HT-29 (cell line): ENCODE results near the gene PTPRN2. TPM values are rescaled to one million over a fixed set of nuclear protein-coding genes. Genes with fewer than 3 reads are reported as not detected.
"Not testable (repeated sequence)": the region's sequence is repeated elsewhere in the genome, so short reads cannot be mapped to it uniquely, and the experiment has no call there.

Source experiments
- DNase-seq: peaks from one replicate; pipeline ENCODE4 v3.0.0-alpha.2; 2015; ENCODE audit warnings: low spot score
- total RNA-seq: library from RNA; depleted of rRNA; stranded (reverse); fragments of >200 nt; shearing (Covaris generic); gene quantifications from 2 replicates; pipeline ENCODE4 v1.2.3, GENCODE V29; 2014

The PTPRN2 gene
- total RNA-seq, 1 experiment from 2014 or later = 1.7 TPM

DNA sequence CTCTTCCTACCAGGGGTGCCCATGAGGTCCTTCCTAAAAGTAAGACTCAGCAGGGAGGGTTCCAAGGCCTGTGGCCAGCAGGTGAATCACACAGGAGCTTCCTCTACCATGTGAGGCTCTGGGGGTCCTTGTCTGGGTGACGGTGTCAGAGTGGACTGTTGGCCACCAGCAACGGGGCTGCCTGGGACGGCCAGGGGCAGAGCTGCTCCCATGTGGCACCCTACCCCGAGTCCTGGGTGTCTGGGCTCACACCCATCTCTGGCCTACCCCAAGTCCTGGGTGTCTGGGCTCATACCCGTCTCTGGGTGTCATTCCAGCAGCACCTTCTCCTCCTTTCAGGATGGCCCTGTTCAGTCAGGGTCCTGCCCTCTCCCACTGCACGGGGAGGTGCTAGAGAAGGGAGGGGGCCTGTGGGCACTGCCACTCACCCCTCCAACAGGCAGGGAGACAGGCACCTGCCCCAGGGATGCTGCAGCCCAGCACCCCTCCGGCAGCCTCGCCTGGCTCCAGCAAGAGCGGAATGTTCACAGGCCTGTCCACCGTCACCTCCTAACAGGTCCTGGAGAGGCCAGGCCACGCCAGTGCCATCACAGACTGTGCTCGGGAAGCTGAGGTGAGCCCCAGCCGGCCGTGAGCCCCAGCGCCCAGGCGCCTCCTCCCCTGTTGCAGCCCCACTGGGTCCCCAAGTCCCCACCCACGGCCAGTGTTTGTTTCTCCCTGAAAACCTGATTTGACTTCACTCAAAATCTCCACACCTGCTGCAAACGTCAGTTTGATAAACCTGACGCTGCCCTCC is 143.7 kb downstream of the PTPRN2 start:
- DNase-seq = no peak

DNA sequence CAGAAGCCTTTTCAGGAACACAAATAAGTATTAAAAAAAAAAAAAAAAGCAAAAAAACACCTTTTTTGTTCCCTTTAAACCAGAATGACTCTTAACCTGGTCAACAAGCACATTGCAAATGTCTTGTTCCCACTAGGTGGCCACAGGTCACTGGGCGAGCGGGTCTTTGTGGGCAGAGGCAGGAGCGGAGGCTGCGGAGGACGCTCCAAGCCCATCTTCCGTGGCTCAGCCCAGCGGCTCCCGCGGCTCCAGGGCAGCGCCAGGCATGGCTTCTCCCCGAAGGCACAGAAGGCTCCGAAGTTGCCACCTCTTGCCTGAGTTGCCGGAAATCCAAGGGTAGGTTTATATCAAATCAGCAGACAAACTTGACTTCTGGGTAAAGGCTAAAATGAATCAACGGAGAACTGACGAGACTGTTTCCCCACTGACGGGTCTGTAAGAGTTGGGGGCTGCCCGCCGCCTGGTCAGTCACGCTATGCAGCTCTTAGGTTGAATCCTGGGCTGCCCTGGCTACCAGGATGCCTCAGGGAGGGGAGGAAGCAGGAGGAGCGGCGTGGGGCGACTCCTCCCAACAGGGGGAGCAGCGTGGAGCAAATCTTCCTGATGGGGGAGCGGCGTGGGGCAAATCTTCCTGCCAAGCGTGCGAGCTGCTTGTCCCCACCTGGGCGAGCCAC is 144.5 kb downstream of the PTPRN2 start:
- DNase-seq = no peak

DNA sequence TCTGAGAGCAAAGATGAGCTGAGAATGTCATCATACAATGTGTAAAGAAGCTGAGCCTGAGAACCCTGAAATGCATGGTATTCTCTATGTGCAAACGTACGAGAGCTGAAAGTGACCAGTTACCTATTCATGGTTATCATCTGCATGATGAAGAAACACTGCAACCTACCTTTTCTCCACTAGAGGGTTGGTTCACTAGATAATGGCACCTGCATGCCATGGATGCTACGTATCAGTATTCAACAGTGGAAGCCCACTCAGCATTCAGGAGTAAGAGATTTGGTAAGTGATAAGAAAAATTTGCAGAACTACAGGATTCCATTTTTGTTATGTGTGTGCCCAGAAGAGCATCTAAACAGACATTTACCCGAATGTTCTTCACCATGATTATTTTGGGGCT is 145.4 kb downstream of the PTPRN2 start:
- DNase-seq = peak; percentile 56

DNA sequence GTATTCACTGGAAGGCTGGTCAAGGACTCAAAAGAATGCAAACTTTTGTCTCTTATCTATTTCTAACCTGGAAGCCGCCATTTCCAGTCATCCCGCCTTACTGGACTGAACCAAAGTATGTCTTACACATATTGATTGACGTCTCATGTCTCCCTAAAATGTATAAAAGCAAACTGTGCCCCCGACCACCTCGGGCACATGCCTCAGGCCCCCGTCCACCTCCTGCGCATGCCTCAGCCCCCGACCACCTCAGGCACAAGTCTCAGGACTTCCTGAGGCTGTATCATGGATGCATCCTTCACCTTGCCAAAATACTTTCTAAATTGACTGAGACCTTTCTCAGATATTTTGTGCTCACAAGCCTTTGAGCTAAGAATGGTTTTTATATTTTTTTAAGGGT is 148.6 kb downstream of the PTPRN2 start:
- DNase-seq = no peak

DNA sequence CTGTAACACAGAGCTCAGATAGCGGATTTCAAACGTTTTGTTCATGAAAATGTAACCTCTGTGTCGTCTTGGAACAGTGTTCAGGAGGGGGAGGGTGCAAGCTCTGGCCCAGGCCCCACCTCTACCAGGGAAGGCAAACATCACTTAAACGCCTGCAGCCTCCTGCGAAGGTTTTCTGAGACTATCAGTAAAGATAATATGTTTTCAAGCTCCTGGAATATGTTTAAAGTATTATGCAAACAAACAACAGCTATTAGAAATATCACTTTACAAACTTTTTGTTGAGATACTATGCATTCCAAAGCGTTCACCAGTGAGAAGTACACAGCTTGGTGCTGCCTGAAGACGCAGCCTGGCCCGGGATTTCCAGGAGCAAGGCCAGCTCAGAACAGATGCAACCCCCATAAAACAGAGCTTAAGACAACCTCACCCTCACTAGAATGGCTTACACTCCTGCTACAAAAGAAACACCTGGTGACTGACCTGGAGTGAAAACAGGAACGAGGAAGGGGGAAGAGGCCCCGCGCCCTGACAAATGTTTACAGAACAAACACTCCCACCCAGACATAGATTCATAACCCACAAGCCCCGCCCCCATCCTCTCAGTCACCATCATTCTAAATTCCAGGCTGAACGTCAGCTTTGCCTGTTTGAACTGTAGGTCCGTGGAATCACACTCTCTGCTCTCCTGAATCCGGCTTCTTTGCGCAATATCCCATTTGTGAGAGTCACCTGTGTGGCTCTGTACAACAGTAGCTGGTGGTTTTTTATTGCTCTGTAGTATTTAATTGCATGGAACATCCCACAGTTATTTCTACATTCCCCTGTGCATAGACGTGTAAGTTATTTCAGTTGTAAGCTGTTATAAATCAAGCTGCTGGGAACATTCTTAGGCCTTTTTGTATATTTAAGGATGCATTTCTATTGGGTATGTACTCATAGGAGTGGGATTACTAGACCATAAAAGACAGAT is 155.0 kb downstream of the PTPRN2 start:
- peak; percentile 89 for DNase-seq

DNA sequence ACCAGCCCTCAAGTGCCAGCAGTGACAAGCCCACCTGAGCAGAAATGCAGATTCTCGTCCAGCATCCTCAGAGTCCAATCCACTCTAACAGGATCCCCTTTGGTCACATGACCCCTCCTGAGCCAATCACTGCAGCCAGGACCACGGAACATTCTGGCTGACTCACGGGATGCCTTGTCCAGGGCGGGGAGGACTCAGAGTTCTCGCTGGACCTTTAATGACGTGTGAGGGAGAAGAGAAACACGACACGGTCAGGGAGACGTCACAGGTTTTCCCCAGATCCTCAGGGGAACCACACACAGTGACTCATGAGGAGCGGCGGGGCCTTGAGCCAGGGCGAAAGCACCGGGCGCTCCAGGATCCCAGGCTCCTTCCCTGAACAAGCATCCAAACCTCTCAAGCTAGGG is 155.7 kb downstream of the PTPRN2 start:
- DNase-seq = peak; percentile 83

DNA sequence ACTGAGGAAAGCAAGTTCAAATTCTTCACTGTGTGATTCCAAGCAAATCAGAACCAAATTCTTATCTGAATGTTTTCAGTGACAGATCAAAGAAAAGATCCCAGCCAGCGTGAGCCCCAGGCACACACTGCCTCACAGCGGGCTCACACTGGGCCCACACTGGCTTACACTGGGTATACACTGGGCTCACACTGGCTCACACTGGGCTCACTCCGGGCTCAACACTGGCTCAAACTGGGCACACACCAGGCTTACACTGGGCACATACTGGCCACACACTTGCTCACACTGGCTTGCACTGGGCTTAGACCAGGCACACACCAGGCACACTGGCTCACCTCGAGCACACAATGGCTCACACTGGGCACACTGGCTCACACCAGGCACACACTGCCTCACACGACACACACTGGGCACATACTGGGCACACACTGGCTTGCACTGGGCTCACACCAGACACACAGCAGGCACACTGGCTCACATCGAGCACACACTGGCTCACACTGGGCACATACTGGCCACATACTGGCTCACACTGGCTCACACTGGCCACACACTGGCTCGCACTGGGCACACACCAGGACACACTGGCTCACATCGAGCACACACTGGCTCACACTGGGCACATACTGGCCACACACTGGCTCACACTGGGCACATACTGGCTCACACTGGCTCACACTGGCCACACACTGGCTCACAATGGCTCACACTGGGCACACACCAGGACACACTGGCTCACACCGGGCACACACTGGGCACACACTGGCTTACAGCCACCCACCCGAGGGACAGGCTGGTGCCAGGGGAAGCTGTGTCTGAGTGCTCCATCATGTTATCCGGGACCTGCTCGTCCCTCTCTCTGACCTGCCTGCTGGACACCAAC is 156.3 kb downstream of the PTPRN2 start:
- no peak for DNase-seq

DNA sequence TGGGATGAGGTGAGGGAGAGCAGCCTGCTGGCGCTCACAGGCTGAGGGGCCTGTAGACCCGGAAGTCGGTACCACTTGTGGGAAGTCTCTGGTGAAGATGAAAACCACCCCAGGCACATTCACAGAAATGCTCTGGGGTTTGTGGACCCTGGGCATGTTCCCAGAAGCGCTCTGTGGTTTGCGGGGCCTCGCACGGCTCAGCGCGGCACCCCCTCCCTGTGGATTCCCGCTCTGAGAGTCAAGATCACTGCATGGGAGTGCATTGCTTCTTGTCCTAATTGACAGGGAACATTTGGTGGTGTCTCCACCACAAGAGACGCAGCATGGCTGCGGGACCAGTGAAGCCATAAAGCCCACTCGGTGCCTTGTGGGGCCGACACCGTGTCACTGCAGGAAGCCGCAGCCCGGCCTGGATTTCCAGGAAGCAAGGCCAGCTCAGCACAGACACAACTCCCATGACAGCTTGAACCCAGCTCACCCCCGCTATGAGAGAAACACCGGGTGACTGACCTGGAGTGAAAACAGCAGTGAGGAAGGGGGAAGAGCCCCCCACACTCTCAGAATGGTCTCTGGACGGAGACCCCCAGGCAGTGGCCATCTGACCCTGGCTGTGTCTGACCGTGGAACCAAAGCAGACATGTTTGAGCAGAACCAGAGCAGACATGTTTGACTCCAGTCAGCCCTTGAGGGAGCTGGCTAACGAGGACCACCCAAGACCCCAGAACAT is 157.2 kb downstream of the PTPRN2 start:
- DNase-seq = no peak

DNA sequence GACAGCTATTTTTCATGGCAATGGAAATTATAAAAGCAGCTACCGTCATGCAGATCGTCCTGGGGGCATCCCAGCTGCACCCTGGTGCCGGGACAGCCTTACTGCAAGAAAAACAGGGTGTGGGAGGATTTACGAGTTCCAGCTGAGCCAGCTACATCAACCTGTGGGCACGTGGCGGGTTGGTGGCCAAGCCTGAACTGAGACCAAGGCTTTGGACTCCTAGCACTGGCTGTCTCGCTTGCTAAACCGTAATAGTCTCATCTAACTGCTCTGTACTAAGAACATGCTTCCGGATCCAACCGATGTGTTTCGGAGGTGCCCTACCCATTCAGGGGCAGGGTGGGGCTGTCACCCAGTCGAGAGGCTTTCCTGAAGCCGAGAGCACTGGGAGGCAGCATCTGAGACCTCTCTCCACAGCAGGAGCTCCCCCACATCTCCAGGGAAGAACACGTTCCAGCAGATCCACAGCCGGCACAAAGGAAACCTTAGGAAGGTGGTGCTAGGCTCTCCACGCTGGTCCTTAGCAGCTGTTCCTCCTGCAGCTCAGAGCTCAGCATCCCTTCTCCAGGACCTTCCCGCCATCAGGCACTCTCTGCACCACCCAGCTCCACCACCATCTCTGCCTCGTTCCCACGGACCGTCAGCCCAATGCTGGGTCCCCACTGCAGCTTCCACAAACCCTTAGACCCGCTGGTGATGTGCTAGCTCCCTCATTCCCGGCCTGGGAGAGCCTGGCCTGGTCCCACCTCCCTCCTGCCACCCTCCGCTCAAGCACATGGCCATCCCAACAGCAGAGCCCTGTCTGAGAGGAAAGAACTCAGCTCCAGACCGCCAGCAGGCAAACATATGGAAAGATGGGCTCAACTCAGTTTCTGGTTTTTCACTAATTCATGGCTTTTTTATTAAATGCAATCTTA is 158.5 kb downstream of the PTPRN2 start:
- no peak for DNase-seq

DNA sequence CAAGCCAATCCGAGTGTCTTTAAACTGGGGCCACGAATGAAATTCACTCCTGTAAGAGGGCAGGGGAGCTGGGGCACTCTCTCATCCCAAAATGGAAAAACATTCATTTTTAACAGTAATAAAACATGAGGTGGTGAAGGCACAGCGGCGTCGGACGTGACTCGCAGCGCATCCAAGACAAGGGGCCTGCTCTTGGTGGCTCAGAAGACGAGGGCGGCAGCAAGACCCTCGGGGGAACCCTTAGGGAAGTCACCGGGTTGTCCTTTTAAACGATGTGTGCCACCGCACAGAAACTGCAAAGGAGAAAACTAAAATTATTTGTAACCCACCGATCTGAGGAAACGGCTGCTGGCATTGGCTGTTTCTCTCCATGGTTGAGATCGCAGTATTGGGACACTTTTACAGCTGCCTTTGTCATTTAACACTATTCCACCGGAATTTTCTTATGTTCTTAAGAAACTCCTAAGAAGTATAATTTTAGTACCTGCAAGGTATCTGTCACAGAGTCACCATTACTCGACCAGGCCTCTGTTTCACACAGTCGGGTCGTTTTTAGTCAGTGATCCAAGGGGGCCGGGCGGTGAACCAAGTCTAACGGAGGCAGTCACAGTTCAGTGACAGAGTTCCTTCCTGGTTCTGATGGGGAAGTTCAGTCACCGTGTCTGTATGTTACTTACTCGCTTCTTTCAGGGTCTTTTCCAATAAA is 159.3 kb downstream of the PTPRN2 start:
- DNase-seq = no peak

DNA sequence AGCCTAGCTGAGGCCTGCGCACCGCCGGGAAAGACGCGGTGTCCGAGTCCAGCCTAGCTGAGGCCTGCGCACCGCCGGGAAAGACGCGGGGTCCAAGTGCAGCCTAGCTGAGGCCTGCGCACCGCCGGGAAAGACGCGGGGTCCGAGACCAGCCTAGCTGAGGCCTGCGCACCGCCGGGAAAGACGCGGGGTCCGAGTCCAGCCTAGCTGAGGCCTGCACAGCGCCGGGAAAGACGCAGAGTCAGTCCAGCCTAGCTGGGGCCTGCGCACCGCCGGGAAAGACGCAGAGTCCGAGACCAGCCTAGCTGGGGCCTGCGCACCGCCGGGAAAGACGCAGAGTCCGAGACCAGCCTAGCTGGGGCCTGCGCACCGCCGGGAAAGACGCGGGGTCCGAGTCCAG is 161.9 kb downstream of the PTPRN2 start:
- DNase-seq = not testable (repeated sequence)

DNA sequence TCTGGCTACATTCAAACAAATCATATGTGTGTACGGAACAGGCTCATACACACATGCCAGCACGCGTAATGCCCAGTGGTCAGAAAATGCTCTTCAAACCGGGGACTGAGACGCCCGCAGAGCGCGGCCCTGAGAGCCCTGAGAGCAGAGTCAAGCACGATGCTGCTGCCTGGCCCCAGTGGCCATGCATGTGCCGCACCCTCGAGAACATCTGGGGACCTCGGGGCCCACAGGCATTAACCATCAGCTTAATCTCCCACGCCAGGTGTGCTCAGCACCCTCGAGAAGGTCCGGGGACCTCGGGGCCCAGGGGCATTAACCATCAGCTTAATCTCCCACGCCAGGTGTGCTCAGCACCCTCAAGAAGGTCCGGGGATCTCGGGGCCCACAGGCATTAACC is 163.1 kb downstream of the PTPRN2 start:
- no peak for DNase-seq

DNA sequence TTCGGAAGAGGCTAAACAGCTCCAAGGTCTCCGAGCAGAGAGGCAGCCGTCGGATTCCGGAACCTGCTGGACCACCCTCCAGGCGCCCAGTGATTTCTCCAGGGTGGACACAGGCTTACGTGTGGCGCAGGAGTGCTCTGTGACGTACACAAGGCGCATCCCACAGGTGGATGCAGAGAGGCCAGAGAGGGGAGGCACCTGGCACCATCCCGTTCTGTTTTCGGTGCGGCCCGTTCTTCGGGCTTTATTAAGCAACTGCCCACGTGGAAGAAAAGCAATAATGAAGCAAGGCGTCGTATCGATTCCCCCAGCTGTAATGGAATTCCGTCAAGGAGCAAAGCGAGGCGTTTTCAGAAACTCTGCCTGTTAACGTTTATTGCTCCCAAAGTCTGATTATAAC is 163.6 kb downstream of the PTPRN2 start:
- DNase-seq = no peak

DNA sequence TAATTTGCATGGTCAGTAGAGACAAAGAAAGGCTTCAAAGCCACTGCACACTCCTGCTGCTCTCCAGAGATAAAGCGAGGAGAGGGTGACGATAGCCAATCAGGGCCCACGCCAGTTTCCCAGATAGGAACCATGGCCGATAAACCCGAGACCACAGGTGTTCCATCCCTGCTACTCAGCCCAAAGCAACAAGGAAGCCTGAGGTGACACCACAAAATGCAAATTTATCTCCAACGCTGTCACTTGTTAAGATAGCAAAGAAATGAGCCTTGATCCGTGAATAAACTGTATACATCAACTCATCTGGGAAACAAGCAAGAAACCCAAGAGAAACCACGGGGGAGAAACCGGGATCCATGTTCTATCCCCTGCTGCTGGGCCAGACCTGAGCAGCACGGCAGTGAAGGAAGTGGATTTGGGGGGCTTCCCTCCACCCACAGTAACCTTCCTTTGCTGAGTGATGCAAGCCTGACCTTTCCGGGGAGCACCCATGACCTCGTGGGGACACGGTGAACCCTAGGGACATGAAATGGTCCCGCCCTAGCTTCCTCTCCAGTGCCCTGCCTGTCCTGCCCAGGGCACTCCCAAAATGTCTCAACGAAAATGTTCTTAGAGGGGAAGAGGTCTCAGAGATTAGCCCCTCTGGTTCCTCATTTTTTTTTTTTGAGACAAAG is 164.6 kb downstream of the PTPRN2 start:
- DNase-seq = no peak

DNA sequence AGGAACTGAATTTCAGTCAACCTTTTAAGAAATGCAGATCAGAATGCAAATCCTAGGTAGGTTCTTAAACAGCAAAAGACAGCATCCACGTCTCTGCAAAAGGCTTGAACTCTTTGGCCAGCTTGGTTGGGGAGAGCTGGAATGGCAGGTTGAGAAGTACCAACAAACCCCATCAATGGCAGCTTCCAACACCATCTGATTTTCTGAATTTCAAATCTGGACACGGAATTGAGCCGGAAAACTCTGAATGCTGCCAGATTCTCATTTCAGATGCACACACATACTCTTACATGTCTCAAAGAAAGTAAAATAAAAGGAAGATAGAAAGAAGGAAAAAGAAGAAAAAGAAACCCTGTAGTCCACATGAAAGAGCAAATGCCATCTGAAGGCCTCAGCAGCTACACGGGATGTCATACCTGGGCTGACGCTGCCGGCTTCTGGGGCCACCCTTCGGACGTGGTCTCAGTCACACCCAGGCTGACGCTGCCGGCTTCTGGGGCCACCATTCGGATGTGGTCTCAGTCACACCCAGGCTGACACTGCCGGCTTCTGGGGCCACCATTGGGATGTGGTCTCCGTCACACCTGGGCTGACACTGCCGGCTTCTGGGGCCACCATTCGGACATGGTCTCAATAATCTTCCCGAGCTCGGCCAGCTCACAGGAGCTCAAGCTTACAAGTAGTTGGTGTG is 165.3 kb downstream of the PTPRN2 start:
- no peak for DNase-seq

DNA sequence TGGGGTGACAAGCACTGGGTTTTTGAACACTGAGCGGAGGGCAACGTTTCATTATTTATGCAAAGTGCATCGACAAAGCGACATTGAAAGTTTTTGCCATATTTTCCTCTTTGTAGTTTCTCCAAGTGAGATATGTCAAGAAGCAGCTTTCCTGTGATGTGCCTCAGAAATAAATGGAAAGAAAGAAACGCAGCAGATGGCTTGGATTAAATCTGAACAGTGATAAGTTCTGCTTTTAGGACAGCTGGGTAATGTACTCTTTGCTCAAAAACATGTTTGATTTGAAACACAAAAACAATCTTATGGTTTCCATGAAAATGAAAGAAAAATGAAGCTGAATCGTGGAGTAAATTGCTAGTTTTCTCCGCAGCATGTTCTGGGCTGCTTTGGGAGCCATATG is 166.3 kb downstream of the PTPRN2 start:
- DNase-seq = no peak

DNA sequence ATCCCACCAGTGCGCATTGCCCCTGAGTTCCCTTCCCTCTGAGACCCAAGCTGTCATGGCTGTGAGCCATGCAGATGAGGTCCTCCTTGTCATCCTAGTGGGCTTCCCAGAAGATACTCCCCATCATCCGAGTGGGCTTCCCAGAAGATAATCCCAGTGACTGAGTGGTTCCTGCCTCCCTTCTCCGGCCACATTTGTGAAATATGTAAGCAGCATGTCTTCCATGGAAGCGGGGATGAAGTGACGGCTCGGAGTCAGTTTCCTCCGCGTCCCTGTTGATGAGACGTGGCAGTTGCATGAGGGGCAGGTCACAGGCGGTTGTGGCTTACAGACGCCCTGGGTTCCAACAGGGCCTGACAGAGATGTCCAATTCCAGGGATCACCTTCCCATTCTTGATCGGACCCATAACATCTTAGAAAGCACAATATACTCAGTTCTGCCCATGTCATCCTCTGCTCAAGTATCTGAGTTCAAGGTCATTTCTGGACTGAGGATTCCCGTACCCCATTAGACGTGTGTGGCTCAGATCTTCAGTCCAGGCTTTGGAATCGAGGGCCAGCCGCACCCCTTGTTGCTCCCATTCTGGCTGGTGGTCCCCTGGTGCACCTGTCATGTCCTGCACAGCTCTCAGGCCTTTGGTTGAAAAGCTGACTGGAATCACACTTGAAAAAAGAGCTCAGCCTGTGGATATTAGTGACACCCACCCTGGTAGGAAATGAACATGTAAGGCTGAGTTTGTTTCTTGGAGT is 166.9 kb downstream of the PTPRN2 start:
- DNase-seq = no peak
